ENCODE data around the gene ERVMER34-1. TPM values are rescaled to one million over a fixed set of nuclear protein-coding genes. Genes with fewer than 3 reads are reported as not detected.

Gene ERVMER34-1
- total and polyA plus RNA-seq, 2 experiments from 2014 or later, result 2.9 to 3.4 TPM

DNA sequence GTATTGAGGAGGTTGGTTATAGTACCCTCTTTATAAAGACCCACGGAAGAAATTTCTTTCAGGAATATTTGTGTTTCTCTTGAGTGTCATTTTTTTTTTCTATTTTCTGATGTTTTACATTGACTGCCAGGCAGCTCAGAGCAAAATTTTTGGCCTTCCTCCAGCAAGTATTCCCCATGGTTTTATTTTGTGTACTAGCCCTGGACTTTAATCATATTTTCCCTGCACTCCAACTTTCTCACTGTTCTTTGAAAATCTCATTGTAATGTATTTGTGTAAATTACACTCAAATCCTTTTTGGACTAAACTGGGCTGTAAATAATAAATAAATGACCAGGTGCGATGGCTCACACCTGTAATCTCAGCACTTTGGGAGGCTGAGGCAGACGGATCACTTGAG is 46.6 kb downstream of the ERVMER34-1 start:
- Histone ChIP-seq H3K27ac (no peak overlapping the region), H3K36me3 (no peaks in the 10 kb centered on the region), H3K4me3 (no peak overlapping the region), H3K9me3 (ENCODE audit: low read depth) (no peaks in the 10 kb centered on the region), H3K4me1 (ENCODE audit: low read depth) (no peaks in the 10 kb centered on the region), H3K27me3 (no peaks in the 10 kb centered on the region)
- peak in 1 of 2 donors; percentile 43 for DNase-seq (ENCODE audit: low read depth in 1 of 2, low spot score in 1 of 2)
- TF ChIP-seq, protein P1, sequence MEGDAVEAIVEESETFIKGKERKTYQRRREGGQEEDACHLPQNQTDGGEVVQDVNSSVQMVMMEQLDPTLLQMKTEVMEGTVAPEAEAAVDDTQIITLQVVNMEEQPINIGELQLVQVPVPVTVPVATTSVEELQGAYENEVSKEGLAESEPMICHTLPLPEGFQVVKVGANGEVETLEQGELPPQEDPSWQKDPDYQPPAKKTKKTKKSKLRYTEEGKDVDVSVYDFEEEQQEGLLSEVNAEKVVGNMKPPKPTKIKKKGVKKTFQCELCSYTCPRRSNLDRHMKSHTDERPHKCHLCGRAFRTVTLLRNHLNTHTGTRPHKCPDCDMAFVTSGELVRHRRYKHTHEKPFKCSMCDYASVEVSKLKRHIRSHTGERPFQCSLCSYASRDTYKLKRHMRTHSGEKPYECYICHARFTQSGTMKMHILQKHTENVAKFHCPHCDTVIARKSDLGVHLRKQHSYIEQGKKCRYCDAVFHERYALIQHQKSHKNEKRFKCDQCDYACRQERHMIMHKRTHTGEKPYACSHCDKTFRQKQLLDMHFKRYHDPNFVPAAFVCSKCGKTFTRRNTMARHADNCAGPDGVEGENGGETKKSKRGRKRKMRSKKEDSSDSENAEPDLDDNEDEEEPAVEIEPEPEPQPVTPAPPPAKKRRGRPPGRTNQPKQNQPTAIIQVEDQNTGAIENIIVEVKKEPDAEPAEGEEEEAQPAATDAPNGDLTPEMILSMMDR (IDR thresholded peaks at IDR 0.05; ENCODE audit: low read depth, low read length), result no peak

DNA sequence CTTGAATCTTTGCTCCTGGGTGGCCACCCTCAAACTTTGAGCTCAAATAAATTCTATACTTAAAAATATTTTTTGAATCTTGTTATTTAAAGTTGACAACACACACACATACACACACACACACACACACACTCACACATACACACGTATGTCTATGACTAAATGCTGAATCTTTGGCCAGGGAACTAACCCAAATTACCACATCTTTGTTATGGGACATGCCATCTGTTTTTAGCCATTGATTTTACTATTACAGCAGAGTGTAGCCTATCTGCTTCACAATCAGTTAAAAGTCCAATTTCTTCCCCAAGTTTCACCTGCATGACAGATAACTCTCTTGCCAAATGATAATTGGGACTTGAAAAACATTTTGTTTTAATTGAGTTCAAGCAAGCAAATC is 47.1 kb downstream of the ERVMER34-1 start:
- no peak overlapping the region for H3K4me3 ChIP-seq
- TF ChIP-seq, protein P1 (IDR thresholded peaks at IDR 0.05; ENCODE audit: low read depth, low read length), result no peak
- H3K36me3 ChIP-seq, result no peaks in the 10 kb centered on the region
- H3K27ac ChIP-seq, result no peak overlapping the region
- no peaks in the 10 kb centered on the region for H3K4me1 ChIP-seq (ENCODE audit: low read depth)
- DNase-seq (ENCODE audit: low read depth in 1 of 2, low spot score in 1 of 2), result peak in 1 of 2 donors; percentile 38
- H3K27me3 ChIP-seq, result no peaks in the 10 kb centered on the region
- H3K9me3 ChIP-seq (ENCODE audit: low read depth), result no peaks in the 10 kb centered on the region

DNA sequence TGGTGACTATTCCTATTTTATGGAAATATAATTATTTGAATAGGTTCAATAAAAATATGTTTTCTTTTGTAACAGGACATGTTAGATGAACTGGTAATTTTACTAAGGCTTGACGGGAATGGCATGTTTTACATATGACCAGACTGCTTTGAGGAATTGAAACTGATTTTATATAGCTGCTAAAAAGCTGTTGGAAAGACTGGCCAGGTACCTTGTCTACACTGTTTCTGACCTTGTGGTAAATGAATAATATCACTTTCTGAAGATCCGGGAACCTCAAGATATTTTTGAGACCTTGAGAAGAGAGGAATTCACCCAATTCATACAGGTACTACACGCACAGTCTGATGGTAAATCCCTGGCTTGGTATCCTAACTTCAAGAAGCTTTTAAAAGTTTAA is 50.0 kb downstream of the ERVMER34-1 start:
- Histone ChIP-seq H3K27me3 (no peaks in the 10 kb centered on the region), H3K4me1 (ENCODE audit: low read depth) (no peaks in the 10 kb centered on the region), H3K36me3 (no peaks in the 10 kb centered on the region), H3K9me3 (ENCODE audit: low read depth) (no peaks in the 10 kb centered on the region), H3K27ac (no peak overlapping the region), H3K4me3 (no peak overlapping the region)
- TF ChIP-seq, protein P1 (IDR thresholded peaks at IDR 0.05; ENCODE audit: low read depth, low read length), result no peak
- DNase-seq (ENCODE audit: low read depth in 1 of 2, low spot score in 1 of 2), result no peak

DNA sequence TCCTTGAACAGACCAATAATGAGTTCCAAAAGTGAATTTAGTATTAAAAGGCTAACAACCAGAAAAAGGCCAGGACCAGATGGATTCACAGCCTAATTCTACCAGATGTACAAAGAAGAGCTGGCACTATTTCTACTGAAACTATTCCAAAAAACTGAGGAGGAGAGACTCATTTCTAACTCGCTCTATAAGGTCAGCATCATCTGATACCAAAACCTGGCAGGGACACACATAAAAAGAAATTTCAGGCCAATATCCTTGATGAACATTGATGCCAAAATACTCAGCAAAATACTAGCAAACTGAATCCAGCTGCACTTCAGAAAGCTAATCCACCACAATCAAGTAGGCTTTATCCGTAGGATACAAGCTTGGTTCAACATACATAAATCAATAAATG is 56.3 kb downstream of the ERVMER34-1 start:
- Histone ChIP-seq H3K4me1 (ENCODE audit: low read depth) (no peaks in the 10 kb centered on the region), H3K9me3 (ENCODE audit: low read depth) (no peaks in the 10 kb centered on the region), H3K27me3 (no peaks in the 10 kb centered on the region), H3K36me3 (no peaks in the 10 kb centered on the region), H3K4me3 (no peak overlapping the region), H3K27ac (no peak overlapping the region)
- TF ChIP-seq, protein P1 (IDR thresholded peaks at IDR 0.05; ENCODE audit: low read depth, low read length), result no peak
- DNase-seq (ENCODE audit: low read depth in 1 of 2, low spot score in 1 of 2), result no peak

DNA sequence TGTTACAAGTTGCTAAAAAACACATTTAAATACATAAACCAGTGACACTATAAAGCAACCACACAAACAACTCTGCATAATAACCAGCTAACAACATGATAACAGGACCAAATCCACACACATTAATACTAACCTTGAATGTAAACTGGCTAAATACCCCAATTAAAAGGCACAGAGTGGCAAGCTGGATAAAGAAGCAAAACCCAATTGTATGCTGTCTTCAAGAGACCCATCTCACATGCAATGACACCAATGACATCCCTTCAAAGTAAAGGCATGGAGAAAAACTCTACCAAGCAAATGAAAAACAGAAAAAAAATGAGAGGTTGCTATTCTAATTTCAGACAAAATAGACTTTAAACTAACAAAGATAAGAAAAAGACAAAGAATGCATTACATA is 57.7 kb downstream of the ERVMER34-1 start:
- no peak overlapping the region for H3K27ac ChIP-seq
- no peaks in the 10 kb centered on the region for H3K9me3 ChIP-seq (ENCODE audit: low read depth)
- H3K27me3 ChIP-seq, result no peaks in the 10 kb centered on the region
- TF ChIP-seq, protein P1 (IDR thresholded peaks at IDR 0.05; ENCODE audit: low read depth, low read length), result no peak
- no peak overlapping the region for H3K4me3 ChIP-seq
- no peaks in the 10 kb centered on the region for H3K36me3 ChIP-seq
- no peak for DNase-seq (ENCODE audit: low read depth in 1 of 2, low spot score in 1 of 2)
- H3K4me1 ChIP-seq (ENCODE audit: low read depth), result no peaks in the 10 kb centered on the region

Other genes with a start within 250 kb of the ERVMER34-1 start
- 13.9 and 18.3 TPM in 2 replicates for gene USP46, start 92.1 kb downstream of the ERVMER34-1 start, total RNA-seq
- gene USP46, start 92.1 kb downstream of the ERVMER34-1 start, polyA plus RNA-seq, result 23.5 and 24.2 TPM in 2 replicates
- 37.5 and 50.0 TPM in 2 replicates for gene RASL11B, start 110.9 kb upstream of the ERVMER34-1 start, total RNA-seq
- 74.1 and 81.0 TPM in 2 replicates for gene RASL11B, start 110.9 kb upstream of the ERVMER34-1 start, polyA plus RNA-seq